B cell (primary cell): Measurements from ENCODE around the gene ROR2.

Source experiments
- EZH2 ChIP-seq: IDR thresholded peaks from 2 replicates; pipeline ENCODE4 v1.6.1; 2012; ENCODE audit warnings: borderline replicate concordance, low read depth, mild to moderate bottlenecking, moderate library complexity, low read length; ENCODE audit not compliant: insufficient read depth, poor library complexity, severe bottlenecking
- TF ChIP-seq, protein P1 (sequence below): fragments of 200-600 bp; IDR thresholded peaks from one replicate; pipeline ENCODE4 v1.8.0; 2022; ENCODE audit warnings: antibody characterized with exemption, mild to moderate bottlenecking

DNA sequence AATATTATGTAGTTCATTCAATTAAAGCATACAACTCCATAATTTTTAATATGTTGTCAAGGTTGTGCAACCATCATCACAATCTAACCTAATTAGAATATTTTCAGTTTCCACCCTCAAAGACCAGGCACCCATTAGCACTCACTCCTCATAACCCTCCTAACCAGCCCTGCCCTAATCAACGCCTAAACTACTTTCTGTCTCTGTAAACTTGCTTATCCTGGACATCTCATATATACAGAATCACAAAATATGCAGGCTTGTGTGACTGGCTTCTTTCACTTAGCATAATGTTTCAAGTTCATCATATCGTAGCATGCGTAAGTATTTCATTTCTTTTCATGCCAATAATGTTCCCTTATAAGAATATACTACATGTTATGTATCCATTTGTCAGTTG lies 391.6 kb downstream of the ROR2 start:
- TF ChIP-seq, protein P1, sequence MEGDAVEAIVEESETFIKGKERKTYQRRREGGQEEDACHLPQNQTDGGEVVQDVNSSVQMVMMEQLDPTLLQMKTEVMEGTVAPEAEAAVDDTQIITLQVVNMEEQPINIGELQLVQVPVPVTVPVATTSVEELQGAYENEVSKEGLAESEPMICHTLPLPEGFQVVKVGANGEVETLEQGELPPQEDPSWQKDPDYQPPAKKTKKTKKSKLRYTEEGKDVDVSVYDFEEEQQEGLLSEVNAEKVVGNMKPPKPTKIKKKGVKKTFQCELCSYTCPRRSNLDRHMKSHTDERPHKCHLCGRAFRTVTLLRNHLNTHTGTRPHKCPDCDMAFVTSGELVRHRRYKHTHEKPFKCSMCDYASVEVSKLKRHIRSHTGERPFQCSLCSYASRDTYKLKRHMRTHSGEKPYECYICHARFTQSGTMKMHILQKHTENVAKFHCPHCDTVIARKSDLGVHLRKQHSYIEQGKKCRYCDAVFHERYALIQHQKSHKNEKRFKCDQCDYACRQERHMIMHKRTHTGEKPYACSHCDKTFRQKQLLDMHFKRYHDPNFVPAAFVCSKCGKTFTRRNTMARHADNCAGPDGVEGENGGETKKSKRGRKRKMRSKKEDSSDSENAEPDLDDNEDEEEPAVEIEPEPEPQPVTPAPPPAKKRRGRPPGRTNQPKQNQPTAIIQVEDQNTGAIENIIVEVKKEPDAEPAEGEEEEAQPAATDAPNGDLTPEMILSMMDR, result no peak
- no peak for TF ChIP-seq EZH2
